NK-92 treated with Interleukin-12 subunit alpha and Interleukin-12 subunit beta, amount 100 ng/mL, for 24 hours (cell line): ENCODE results near the gene ZBTB33.

Experiments
- DNase-seq: peaks from one replicate; lab custom pipeline; 2025; lab: John Stamatoyannopoulos, UW

The ZBTB33 gene

GRCh38 chrX:120305531-120306141 is 55.0 kb downstream of the ZBTB33 start:
- DNase-seq = no peak

- no peak for DNase-seq
Measured at GRCh38 chrX:120306630-120307029, 56.0 kb downstream of the ZBTB33 start.
